Mammary epithelial cell (primary cell): ENCODE measurements around the gene MLLT10.

Source experiments
- CTCF ChIP-seq, 2 donors: IDR thresholded peaks in 1 of 2; conservative IDR thresholded peaks in 1 of 2; 2 replicates each; pipeline ENCODE4 v1.5.1; 2011 to 2012; ENCODE audit warnings: inconsistent platforms in 2 of 2, low read length in 2 of 2, mild to moderate bottlenecking in 2 of 2, control low read depth in 1 of 2, low read depth in 1 of 2; ENCODE audit not compliant: insufficient read depth in 1 of 2; ENCODE audit errors: extremely low read depth in 1 of 2
- EZH2 ChIP-seq: IDR thresholded peaks from 2 replicates; pipeline ENCODE4 v1.6.1; 2012; ENCODE audit warnings: low read length, inconsistent platforms, borderline replicate concordance

- TF ChIP-seq EZH2: no peak
- no peak for TF ChIP-seq CTCF (conservative IDR thresholded peaks at IDR 0.05 in 1 of 2, IDR thresholded peaks at IDR 0.05 in 1 of 2; ENCODE audit: extremely low read depth in 1 of 2, insufficient read depth in 1 of 2, low read depth in 1 of 2, low read length in 2 of 2)
Observed at GRCh38 chr10:21530641-21531040, 3.4 kb upstream of the MLLT10 start.
